HG03066 (cell line): ENCODE measurements around the gene GPR12.

ENCODE experiments used
- ATAC-seq: cut with Tn5 transposase; IDR thresholded peaks from one replicate; pipeline ENCODE4 v1.9.1; 2021; ENCODE audit warnings: low read depth; ENCODE audit not compliant: unreplicated experiment

The GPR12 gene

GRCh38 chr13:26706381-26706780 lies 54.2 kb downstream of the GPR12 start:
- ATAC-seq = no peak

- ATAC-seq = no peak
These were observed 55.0 kb downstream of the GPR12 start for GRCh38 chr13:26705536-26705935.
